ENCODE results near the gene SPATA3.

- TF ChIP-seq POLR2A (IDR thresholded peaks at IDR 0.05) (no peak), POLR2AphosphoS5 (IDR thresholded peaks at IDR 0.05; ENCODE audit: insufficient read depth in 1 of 2, low read depth in 1 of 2) (peak in 1 of 2 donors; percentile 24)
Observed at GRCh38 chr2:230956827-230957755, 38.8 kb upstream of the SPATA3 start.
